ENCODE results near the gene SNRNP40. TPM values are rescaled to one million over a fixed set of nuclear protein-coding genes. Genes with fewer than 3 reads are reported as not detected.

The SNRNP40 gene
- total RNA-seq, 2 experiments from 2014 or later = 99.9 to 190 TPM

GRCh38 chr1:31227891-31228568 lies 68.6 kb downstream of the SNRNP40 start:
- H3K27ac ChIP-seq (ENCODE audit: low read depth, low read length, poor library complexity, severe bottlenecking) = no peak overlapping the region
- no peak for DNase-seq (ENCODE audit: low spot score)
- no peaks in the 10 kb centered on the region for H3K79me2 ChIP-seq (ENCODE audit: insufficient read depth, low read depth, low read length)
- no peaks in the 10 kb centered on the region for H3K9me3 ChIP-seq (ENCODE audit: low read length)
- no peak overlapping the region for H3K4me2 ChIP-seq (ENCODE audit: low read length)
- BruUV-seq (replicated peaks) = no TSS peak
- ChIA-PET CTCF (ENCODE audit: unreplicated experiment) (no interaction called here), POLR2A (no interaction called here)
- H3K4me1 ChIP-seq (ENCODE audit: insufficient read depth, low read length, poor library complexity, severe bottlenecking) = no peaks in the 10 kb centered on the region
- intact Hi-C loops (cut with micrococcal nuclease; ENCODE audit: unreplicated experiment) = no loop called here
- no peak for TF ChIP-seq CTCF (conservative IDR thresholded peaks at IDR 0.05; ENCODE audit: low read length)
- no peak for TF ChIP-seq EZH2phosphoT487 (IDR thresholded peaks at IDR 0.05; ENCODE audit: borderline replicate concordance, low read depth, low read length)
- no peak overlapping the region for H3K4me3 ChIP-seq (ENCODE audit: low read depth, low read length, poor library complexity, severe bottlenecking)
- H3K9me2 ChIP-seq (ENCODE audit: insufficient read depth, low read length) = no peaks in the 10 kb centered on the region
- H2AFZ ChIP-seq (ENCODE audit: low read length) = no peak overlapping the region
- H4K20me1 ChIP-seq (ENCODE audit: insufficient read depth, low read length) = no peaks in the 10 kb centered on the region
- H3K36me3 ChIP-seq (ENCODE audit: insufficient read depth, low read length) = no peaks in the 10 kb centered on the region

GRCh38 chr1:31224068-31224467 lies 72.5 kb downstream of the SNRNP40 start:
- Histone ChIP-seq H3K79me2 (ENCODE audit: insufficient read depth, low read depth, low read length) (no peaks in the 10 kb centered on the region), H2AFZ (ENCODE audit: low read length) (no peak overlapping the region), H4K20me1 (ENCODE audit: insufficient read depth, low read length) (no peaks in the 10 kb centered on the region), H3K4me3 (ENCODE audit: low read depth, low read length, poor library complexity, severe bottlenecking) (no peak overlapping the region), H3K4me1 (ENCODE audit: insufficient read depth, low read length, poor library complexity, severe bottlenecking) (no peaks in the 10 kb centered on the region), H3K9me3 (ENCODE audit: low read length) (no peaks in the 10 kb centered on the region), H3K36me3 (ENCODE audit: insufficient read depth, low read length) (no peaks in the 10 kb centered on the region), H3K4me2 (ENCODE audit: low read length) (no peak overlapping the region), H3K27ac (ENCODE audit: low read depth, low read length, poor library complexity, severe bottlenecking) (no peak overlapping the region), H3K9me2 (ENCODE audit: insufficient read depth, low read length) (no peaks in the 10 kb centered on the region)
- no peak for DNase-seq (ENCODE audit: low spot score)
- no TSS peak for BruUV-seq (replicated peaks)
- ChIA-PET CTCF (ENCODE audit: unreplicated experiment) (no interaction called here), POLR2A (no interaction called here)
- TF ChIP-seq CTCF (conservative IDR thresholded peaks at IDR 0.05; ENCODE audit: low read length) = no peak
- TF ChIP-seq EZH2phosphoT487 (IDR thresholded peaks at IDR 0.05; ENCODE audit: borderline replicate concordance, low read depth, low read length) = no peak
- intact Hi-C loops (cut with micrococcal nuclease; ENCODE audit: unreplicated experiment) = no loop called here

- DNase-seq (ENCODE audit: low spot score) = no peak
- intact Hi-C loops (cut with micrococcal nuclease; ENCODE audit: unreplicated experiment) = no loop called here
- H3K9me2 ChIP-seq (ENCODE audit: insufficient read depth, low read length) = no peaks in the 10 kb centered on the region
- TF ChIP-seq CTCF (conservative IDR thresholded peaks at IDR 0.05; ENCODE audit: low read length) = no peak
- no peak for TF ChIP-seq EZH2phosphoT487 (IDR thresholded peaks at IDR 0.05; ENCODE audit: borderline replicate concordance, low read depth, low read length)
- H3K27ac ChIP-seq (ENCODE audit: low read depth, low read length, poor library complexity, severe bottlenecking) = no peak overlapping the region
- no peaks in the 10 kb centered on the region for H3K4me1 ChIP-seq (ENCODE audit: insufficient read depth, low read length, poor library complexity, severe bottlenecking)
- ChIA-PET CTCF (ENCODE audit: unreplicated experiment) (no interaction called here), POLR2A (no interaction called here)
- no peak overlapping the region for H3K4me2 ChIP-seq (ENCODE audit: low read length)
- H3K9me3 ChIP-seq (ENCODE audit: low read length) = no peaks in the 10 kb centered on the region
- H3K4me3 ChIP-seq (ENCODE audit: low read depth, low read length, poor library complexity, severe bottlenecking) = no peak overlapping the region
- no peak overlapping the region for H2AFZ ChIP-seq (ENCODE audit: low read length)
- no TSS peak for BruUV-seq (replicated peaks)
- no peaks in the 10 kb centered on the region for H3K79me2 ChIP-seq (ENCODE audit: insufficient read depth, low read depth, low read length)
- no peaks in the 10 kb centered on the region for H3K36me3 ChIP-seq (ENCODE audit: insufficient read depth, low read length)
- no peaks in the 10 kb centered on the region for H4K20me1 ChIP-seq (ENCODE audit: insufficient read depth, low read length)
These were observed 74.4 kb downstream of the SNRNP40 start for GRCh38 chr1:31222176-31222575.

All from OCI-LY7 (cell line).